LNCAP (cell line): ENCODE results near the gene ACKR3.

Experiments used
- TF ChIP-seq, protein P1 (sequence below): fragments of 450-650 bp; IDR thresholded peaks from 2 replicates; pipeline ENCODE4 v1.5.1; 2017; ENCODE audit warnings: mild to moderate bottlenecking

ACKR3 gene

DNA sequence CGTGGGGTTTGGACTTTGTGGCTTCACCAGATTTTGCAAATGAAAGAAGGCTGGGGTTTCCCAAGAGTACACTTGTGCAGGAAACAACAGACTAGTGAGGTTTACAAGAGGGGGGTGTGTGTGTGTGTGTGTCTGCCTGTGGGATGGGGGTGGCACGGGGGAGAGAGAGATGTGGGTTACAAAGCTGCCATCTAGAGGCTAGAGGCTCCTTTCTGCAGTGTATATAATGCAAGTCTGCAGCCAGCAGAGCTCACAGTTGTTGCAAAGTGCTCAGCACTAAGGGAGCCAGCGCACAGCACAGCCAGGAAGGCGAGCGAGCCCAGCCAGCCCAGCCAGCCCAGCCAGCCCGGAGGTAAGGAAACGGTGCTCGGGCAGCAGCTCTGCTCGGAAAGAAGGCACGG is at the start of gene ACKR3:
Gene ACKR3 (plus strand): TSS at position 253 of the 401 bp plus-strand sequence. CDS start 10,641 bp downstream, outside the sequence.
- TF ChIP-seq, protein P1, sequence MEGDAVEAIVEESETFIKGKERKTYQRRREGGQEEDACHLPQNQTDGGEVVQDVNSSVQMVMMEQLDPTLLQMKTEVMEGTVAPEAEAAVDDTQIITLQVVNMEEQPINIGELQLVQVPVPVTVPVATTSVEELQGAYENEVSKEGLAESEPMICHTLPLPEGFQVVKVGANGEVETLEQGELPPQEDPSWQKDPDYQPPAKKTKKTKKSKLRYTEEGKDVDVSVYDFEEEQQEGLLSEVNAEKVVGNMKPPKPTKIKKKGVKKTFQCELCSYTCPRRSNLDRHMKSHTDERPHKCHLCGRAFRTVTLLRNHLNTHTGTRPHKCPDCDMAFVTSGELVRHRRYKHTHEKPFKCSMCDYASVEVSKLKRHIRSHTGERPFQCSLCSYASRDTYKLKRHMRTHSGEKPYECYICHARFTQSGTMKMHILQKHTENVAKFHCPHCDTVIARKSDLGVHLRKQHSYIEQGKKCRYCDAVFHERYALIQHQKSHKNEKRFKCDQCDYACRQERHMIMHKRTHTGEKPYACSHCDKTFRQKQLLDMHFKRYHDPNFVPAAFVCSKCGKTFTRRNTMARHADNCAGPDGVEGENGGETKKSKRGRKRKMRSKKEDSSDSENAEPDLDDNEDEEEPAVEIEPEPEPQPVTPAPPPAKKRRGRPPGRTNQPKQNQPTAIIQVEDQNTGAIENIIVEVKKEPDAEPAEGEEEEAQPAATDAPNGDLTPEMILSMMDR, result peak; percentile 56; the same call in 1 of the 2 replicates

DNA sequence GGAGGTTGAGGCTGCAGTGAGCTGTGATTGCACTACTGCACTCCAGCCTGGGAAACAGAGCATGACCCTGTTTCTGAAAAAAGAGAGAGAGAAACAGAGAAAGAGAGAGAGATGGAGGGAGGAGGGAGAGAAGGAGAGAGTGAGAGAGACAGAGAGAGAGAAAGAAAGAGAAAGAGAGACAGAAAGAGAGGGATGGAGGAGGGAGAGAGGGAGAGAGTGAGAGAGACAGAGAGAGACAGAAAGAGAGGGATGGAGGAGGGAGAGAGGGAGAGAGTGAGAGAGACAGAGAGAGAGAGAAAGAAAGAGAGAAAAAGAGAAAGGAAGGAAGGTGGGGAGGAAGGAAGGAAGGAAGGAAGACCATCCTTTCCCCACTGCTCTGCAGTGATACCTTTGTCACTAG is 48.1 kb upstream of the ACKR3 start:
- TF ChIP-seq, protein P1, result no peak

GRCh38 chr2:236523249-236523648 is 46.4 kb upstream of the ACKR3 start:
- TF ChIP-seq, protein P1, result no peak

DNA sequence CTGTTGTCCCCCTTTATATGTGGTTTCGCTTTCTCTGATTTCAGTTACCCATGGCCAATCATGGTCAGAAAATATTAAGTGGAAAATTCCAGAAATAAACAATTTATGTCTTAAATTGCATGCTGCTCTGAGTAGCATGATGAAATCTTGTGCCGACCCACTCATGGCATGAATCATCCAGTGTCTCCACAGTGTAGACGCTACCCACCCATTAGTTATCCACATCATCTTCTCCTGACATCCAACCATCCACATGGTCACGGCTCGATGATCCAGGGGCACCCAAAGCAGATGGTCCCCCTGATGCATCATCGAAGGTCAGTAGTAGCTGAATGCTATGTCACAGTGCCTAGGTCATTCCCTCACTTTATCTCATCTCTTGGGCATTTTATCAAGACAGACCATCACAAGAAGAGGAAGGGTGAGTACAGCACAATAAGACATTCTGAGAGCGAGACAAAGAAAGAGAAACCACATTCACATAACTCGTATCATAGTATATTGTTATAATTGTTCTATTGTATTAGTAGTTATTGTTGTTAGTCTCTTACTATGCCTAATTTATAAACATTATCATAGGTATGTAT is 44.1 kb upstream of the ACKR3 start:
- TF ChIP-seq, protein P1, result no peak

- TF ChIP-seq, protein P1, result no peak
Measured at GRCh38 chr2:236526455-236527158, 43.0 kb upstream of the ACKR3 start.

GRCh38 chr2:236527159-236527630 is 42.4 kb upstream of the ACKR3 start:
- TF ChIP-seq, protein P1, result no peak

DNA sequence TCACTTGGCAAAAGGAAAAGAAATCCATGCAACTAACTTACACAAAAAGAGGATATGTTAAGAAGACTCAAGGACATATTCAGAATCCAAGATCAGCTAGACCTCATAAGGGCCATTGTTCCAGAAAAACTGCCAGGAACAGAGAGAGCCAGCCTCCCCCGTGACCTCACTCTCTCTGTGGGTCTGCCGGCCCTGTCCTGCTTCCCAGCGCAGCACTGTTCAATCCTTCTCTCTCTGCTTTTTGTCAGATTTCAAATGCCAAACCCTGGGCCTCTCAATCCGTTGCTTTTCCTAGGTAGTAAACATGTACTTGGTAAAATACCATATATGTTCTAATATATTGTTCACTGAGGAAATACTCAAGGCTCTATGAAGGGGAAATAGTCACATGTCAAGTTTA is 40.0 kb upstream of the ACKR3 start:
- TF ChIP-seq, protein P1, result no peak
